Effector memory CD4-positive, alpha-beta T cell (primary cell): ENCODE measurements around the gene MYO15B.

Experiments
- DNase-seq, 3 donors: peaks; one replicate each; pipeline ENCODE4 v3.0.0-alpha.2; 2020
- H3K27ac ChIP-seq: 2 replicates; pipeline ENCODE4 v1.7.0; 2013; ENCODE audit warnings: mild to moderate bottlenecking, low read length, moderate library complexity; ENCODE audit not compliant: insufficient read depth, poor library complexity, severe bottlenecking
- H3K27me3 ChIP-seq: replicated peaks from 2 replicates; pipeline ENCODE4 v1.7.0; 2013; ENCODE audit warnings: mild to moderate bottlenecking, low read length; ENCODE audit not compliant: insufficient read depth, control insufficient read depth, poor library complexity, severe bottlenecking
- H3K36me3 ChIP-seq: 2 replicates; pipeline ENCODE4 v1.7.0; 2013; ENCODE audit warnings: mild to moderate bottlenecking, low read length, moderate library complexity; ENCODE audit not compliant: control insufficient read depth, insufficient read depth
- H3K4me1 ChIP-seq: 2 replicates; pipeline ENCODE4 v1.7.0; 2013; ENCODE audit warnings: low read length, mild to moderate bottlenecking; ENCODE audit not compliant: control insufficient read depth, insufficient read depth, poor library complexity, severe bottlenecking
- H3K4me3 ChIP-seq: 2 replicates; pipeline ENCODE4 v1.7.0; 2013; ENCODE audit warnings: low read length, low read depth, mild to moderate bottlenecking; ENCODE audit not compliant: insufficient read depth, poor library complexity, severe bottlenecking
- H3K9me3 ChIP-seq: 2 replicates; pipeline ENCODE4 v1.7.0; 2013; ENCODE audit warnings: mild to moderate bottlenecking, low read length, moderate library complexity; ENCODE audit not compliant: control insufficient read depth

The MYO15B gene

GRCh38 chr17:75558666-75559530 is 28.7 kb upstream of the MYO15B start:
- no peak for DNase-seq
- H3K4me1 ChIP-seq, result no peaks in the 10 kb centered on the region
- peaks cover 25% of the 10 kb centered on the region for H3K36me3 ChIP-seq
- H3K27me3 ChIP-seq, result no peaks in the 10 kb centered on the region
- H3K4me3 ChIP-seq, result no peak overlapping the region
- H3K27ac ChIP-seq, result no peak overlapping the region
- H3K9me3 ChIP-seq, result no peaks in the 10 kb centered on the region

GRCh38 chr17:75559958-75560533 is 27.6 kb upstream of the MYO15B start:
- no peak for DNase-seq
- H3K9me3 ChIP-seq, result no peaks in the 10 kb centered on the region
- H3K27me3 ChIP-seq, result no peaks in the 10 kb centered on the region
- H3K36me3 ChIP-seq, result peaks cover 30% of the 10 kb centered on the region
- H3K27ac ChIP-seq, result no peak overlapping the region
- H3K4me1 ChIP-seq, result no peaks in the 10 kb centered on the region
- H3K4me3 ChIP-seq, result no peak overlapping the region

GRCh38 chr17:75561927-75562603 is 25.5 kb upstream of the MYO15B start:
- no peak for DNase-seq
- no peaks in the 10 kb centered on the region for H3K27me3 ChIP-seq
- H3K9me3 ChIP-seq, result no peaks in the 10 kb centered on the region
- no peak overlapping the region for H3K27ac ChIP-seq
- no peaks in the 10 kb centered on the region for H3K4me1 ChIP-seq
- H3K36me3 ChIP-seq, result peaks cover 46% of the 10 kb centered on the region
- H3K4me3 ChIP-seq, result no peak overlapping the region

- no peak for DNase-seq
- no peaks in the 10 kb centered on the region for H3K4me1 ChIP-seq
- no peak overlapping the region for H3K4me3 ChIP-seq
- no peaks in the 10 kb centered on the region for H3K9me3 ChIP-seq
- no peak overlapping the region for H3K27ac ChIP-seq
- peaks cover 47% of the 10 kb centered on the region for H3K36me3 ChIP-seq
- H3K27me3 ChIP-seq, result no peaks in the 10 kb centered on the region
These were observed 24.4 kb upstream of the MYO15B start for GRCh38 chr17:75563063-75563758.

GRCh38 chr17:75564195-75564594 is 23.4 kb upstream of the MYO15B start:
- Histone ChIP-seq H3K36me3 (peaks cover 43% of the 10 kb centered on the region), H3K27me3 (no peaks in the 10 kb centered on the region), H3K4me3 (no peak overlapping the region), H3K4me1 (no peaks in the 10 kb centered on the region), H3K27ac (no peak overlapping the region), H3K9me3 (no peaks in the 10 kb centered on the region)
- no peak for DNase-seq

- Histone ChIP-seq H3K27me3 (no peaks in the 10 kb centered on the region), H3K4me1 (no peaks in the 10 kb centered on the region), H3K27ac (no peak overlapping the region), H3K36me3 (peaks cover 37% of the 10 kb centered on the region), H3K4me3 (no peak overlapping the region), H3K9me3 (no peaks in the 10 kb centered on the region)
- no peak for DNase-seq
These were observed 22.5 kb upstream of the MYO15B start for GRCh38 chr17:75565066-75565465.

- DNase-seq, result no peak
- no peak overlapping the region for H3K4me3 ChIP-seq
- peaks cover 37% of the 10 kb centered on the region for H3K36me3 ChIP-seq
- H3K4me1 ChIP-seq, result no peaks in the 10 kb centered on the region
- no peaks in the 10 kb centered on the region for H3K27me3 ChIP-seq
- no peaks in the 10 kb centered on the region for H3K9me3 ChIP-seq
- no peak overlapping the region for H3K27ac ChIP-seq
These were observed 22.0 kb upstream of the MYO15B start for GRCh38 chr17:75565618-75566017.

GRCh38 chr17:75566416-75566815 is 21.2 kb upstream of the MYO15B start:
- Histone ChIP-seq H3K27ac (no peak overlapping the region), H3K36me3 (peaks cover 40% of the 10 kb centered on the region), H3K4me3 (no peak overlapping the region), H3K9me3 (no peaks in the 10 kb centered on the region), H3K4me1 (no peaks in the 10 kb centered on the region), H3K27me3 (no peaks in the 10 kb centered on the region)
- no peak for DNase-seq

GRCh38 chr17:75566834-75567233 is 20.8 kb upstream of the MYO15B start:
- DNase-seq, result no peak
- Histone ChIP-seq H3K9me3 (no peaks in the 10 kb centered on the region), H3K27ac (no peak overlapping the region), H3K27me3 (no peaks in the 10 kb centered on the region), H3K4me3 (no peak overlapping the region), H3K4me1 (no peaks in the 10 kb centered on the region), H3K36me3 (peaks cover 40% of the 10 kb centered on the region)
